GM19023 (cell line): ENCODE measurements around the gene MEGF11.

ENCODE experiments used
- ATAC-seq: cut with Tn5 transposase; IDR thresholded peaks from one replicate; pipeline ENCODE4 v1.9.1; 2021; ENCODE audit warnings: mild to moderate bottlenecking, moderate library complexity; ENCODE audit not compliant: unreplicated experiment

Gene MEGF11

DNA sequence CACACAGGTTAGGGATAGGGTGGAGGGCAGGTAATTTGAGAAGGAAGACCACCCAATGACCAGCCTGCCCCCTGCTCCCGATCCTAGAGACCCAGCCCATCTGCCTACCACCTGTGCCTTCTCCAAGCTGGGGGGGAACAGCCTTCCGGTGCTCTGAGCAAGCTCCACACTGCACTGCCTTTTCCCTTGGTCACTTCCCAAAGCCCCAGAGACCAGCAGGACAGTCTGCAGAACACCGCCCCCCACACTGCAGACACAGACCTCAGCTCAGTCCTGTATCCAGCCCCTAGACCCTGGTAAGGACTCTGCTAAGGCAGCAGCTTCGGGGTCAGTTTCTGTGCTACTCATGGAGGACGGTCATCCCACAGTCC is 156.9 kb downstream of the MEGF11 start:
- no peak for ATAC-seq

DNA sequence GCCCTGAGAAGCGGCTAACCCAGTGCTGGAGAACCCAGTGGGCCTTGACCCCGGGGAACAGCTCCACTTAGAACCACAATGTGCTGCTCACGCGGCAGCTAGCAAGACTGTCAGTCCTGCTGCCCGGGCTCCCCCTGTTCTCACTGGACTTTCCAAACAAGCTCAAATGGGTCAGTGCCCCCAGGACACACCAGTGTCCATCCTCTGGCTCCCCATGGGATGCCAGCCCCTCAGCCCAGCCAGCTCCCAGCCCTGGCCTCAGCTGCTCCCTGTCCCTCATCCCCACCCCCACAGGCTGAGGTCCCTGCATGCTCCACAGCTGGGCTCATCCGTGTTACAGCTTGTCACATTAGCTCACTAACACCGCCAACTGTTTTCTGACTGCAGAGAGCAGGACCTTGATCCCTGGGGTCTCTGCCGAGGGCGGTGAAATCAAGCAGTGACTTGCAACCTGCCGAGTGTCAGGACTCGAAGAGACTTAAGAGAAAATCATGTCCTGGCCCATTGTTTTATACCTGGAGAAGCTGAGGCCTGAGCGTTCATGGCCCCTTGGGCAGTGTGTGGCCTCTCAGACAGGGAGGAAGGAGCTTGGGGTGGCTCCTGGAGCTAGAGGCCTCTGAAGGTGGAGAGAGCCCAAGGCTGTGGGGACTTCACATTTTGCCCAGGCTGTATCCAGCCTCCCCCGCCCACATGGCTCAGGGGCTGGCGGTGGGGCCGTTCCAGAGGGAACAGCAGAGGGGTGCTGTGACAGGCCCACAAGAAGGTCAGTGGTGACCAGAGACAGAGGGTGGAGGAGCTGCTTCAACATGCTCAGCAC is 157.5 kb downstream of the MEGF11 start:
- no peak for ATAC-seq

DNA sequence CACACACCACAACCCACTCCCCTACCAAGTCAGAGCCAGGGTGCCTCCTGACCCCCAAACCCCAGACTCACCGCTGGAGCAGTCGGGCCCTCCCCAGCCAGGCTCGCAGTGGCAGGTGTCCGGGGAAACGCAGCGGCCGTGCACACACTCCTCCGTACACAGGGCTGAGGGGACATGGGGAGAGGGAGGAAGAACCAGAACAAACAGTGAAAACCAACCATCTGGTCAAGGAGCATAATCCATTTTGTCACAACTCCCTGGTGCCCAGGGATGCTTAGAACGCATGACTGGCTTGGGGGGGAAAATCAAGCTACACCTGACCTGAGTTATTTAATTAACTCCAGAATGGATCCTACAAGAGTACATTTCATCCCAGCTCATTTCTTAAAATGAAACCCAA is 159.2 kb downstream of the MEGF11 start:
- no peak for ATAC-seq

DNA sequence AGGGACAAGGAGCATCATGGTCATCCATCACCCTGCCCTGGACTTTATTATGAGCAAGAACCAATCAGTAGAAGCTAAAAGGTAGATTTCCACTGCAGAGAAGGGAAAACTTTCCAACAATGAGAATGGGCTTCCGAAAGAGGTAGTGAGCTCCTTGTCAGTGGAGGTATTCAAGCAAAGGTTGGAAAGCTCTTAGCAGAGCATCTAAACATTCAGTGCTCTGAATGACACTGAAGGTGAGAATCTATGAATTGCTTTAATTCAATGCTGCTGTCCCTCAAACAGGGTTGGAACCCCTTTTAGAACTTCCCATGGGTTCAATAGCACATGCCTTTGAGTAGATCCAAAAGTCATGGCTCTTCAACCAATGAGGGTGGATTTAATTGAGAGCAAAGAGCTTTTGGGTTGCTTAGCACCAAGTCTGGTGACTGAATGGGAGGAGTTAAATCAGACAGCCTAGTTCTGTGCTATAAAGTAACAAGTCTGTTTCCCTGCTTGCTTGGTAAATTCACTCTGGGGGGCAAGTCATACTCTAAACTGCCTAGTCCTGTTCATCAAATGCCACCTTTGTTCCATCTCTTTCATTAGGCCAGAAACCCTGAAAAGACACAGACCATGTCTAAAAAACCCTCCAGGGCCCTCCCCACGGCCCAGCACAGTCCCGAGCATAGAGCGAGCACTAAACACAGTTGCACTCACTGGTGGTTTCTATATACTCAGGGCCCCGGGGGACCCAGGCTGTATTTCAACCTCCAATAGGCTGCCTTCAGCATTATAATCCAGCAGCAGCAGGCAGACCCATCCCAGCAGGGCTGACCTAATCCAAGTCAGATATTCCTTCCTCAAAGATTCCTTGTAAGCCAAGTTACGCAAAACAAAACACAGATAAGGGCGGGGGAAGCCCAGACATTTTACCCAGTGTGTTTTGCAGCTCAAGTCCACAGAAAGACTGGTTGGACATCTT is 161.2 kb downstream of the MEGF11 start:
- no peak for ATAC-seq

DNA sequence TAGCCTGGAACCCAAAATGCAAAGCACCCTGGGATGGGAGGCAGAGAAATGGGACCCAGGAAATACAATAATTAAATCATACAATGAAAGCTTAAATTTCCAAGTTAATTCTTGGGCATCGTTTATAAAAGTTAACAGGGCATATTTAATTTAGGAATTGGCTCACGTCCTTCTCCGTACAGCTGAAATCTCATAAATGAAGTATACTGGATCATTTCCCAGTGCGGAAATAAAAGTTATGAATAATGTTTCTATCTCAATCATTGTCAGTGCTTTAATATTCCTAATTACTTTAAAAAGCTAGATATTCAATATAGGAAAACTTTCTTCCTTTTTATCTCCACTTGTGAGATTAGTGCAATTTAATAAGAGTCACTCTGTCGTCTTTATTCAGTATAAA is 164.0 kb downstream of the MEGF11 start:
- ATAC-seq: no peak

DNA sequence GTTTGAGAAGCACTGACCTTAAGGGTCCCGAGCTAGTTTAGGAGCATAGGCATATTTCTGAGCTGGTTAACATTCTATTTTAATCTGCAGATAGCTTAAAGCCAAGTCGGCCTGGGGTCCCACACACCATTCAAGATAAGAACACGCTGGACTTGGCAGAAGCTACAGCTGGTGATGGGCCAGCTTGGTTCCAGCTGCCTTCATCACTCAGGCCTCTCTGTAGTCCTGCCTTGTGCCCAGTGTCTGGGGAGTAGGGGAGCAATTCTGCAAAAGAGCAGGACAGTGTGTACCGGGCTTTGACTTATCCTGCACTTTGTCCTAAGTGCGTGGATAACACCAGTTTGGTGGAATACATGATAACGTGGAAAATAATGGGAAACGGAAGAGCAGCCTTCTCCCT is 164.5 kb downstream of the MEGF11 start:
- ATAC-seq: no peak

DNA sequence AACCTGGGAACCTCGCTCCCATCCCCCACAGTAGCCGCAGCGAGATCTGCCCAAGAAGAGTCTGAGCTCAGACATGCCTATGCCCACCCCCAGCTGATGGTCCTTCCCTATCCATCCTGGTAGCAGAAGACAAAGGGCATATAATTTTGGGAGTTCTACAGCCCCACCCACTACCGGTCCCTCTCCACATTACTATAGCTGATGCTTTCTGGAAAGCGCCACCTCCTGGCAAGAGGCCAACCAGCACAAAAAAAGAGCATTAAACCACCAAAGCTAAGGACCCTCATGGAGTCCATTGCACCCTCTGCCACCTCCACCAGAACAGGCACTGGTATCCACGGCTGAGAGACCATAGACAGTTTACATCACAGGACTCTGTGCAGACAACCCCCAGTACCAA is 168.4 kb downstream of the MEGF11 start:
- no peak for ATAC-seq

DNA sequence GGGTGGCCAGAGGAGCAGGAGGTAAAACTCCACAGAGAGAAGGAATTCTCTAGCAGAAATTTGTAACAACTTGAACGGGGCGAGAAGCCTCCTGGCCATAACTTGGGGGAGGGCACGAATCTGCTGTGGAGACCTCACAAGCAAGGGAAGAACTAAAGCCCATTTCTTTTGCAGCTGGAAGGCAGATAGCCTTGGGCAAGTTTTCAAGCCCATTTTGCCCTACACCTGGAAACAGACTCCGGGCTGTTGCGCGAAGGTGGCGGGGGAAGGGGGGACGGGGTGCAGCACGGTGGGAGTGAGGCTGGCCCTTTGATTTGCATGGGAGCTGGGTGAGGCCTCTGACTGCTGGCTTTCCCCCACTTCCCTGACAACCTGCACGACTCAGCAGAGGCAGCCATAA is 168.8 kb downstream of the MEGF11 start:
- no peak for ATAC-seq

DNA sequence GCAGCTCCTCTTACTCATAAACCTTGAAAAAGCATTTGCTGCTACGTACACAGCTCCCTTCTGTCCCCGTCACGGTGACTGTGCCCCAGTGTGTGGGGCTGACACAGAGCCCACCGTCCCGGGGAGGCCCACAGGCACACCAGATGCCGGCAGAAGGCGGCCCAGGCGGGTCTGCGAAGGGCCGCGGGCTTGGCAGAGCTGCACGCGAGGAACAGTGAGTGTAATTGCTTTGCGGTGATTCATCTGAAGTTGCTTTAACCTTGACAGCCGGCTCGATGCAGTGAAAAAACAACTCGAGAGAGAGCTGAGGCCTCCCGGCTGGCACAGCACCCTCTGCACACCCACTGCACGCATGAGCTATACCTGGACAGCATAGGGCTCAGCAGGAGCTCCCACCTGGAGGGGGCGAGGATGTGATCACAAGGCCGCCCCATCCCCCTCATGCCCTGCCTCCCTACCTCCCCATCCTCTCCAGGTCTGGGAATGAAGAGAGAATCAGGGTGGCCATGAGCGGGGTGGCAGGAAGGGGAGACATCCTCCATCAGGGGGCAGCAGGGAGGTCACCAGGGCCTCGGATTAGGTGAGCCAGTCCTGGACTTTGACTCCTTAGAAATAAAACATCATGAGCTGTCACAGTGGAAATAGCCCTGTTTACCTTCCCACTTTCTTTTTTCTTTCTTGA is 172.7 kb downstream of the MEGF11 start:
- ATAC-seq: no peak

DNA sequence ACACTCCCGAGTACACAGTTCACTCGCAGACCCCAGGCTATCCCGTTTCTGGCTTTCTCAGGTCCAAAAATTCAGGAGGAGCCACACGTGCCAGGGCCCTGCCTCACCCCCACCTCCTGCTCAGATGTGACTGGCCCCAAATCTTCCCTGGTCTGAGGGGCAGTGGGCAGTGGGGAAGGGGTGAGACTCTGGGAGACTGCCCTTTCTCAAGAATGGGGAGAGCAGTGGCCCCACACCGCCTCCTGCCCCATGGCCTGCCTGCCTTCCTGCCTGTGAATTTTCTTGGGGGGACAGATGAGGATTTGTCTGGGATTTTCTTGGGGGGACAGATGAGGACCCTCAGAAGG is 174.6 kb downstream of the MEGF11 start:
- ATAC-seq: no peak

DNA sequence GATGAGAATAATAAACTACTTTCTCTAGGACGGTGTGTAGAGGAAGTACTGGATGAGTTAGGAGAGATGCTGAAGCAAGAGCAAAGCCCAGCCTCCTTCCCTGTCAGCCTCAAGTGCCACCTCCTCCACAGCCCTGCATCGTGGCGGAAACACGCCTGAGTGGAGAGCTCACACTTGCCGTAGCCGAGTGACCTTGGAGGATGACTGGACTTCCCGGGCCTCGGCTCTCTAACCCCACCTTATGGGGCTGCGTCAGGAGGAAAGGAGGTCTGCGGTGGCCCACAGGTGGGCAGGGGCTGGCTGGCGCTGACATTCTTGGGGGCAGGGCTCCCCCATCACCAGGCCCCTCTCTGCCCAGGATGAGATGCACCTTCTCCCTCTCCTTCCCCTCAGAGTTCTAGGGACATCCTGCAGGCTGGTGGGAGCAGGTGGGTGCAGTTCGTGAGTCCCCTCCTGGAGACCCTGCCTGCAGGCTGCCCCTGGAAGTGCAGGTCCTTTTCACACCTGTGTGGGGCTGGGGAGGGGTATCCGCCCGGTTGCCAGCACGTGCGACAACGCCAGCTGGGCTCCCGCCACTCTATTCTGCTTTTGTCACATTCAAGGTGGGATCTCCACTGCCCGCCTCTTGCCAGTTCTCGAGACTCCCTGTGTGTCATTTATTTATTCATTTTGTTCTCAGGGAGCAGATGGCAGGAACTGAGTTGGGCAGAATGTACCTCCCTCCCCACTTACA is 175.2 kb downstream of the MEGF11 start:
- ATAC-seq: no peak

DNA sequence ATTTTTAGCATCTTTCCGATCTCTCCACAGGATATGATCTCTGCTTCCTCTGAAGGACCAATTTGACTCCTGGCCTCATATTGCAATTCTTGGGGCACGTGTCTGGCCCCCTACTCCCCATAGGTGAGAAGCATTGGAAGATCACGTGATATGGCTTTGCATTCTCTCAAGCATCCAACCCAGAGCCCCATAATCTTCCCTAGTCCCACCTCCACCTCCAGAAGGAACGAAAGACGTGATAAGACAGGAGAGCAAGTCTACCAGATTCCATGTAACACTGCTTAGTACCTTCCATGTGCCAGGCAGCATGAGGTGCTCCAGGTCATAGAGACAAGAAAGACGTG is 176.3 kb downstream of the MEGF11 start:
- ATAC-seq: no peak

DNA sequence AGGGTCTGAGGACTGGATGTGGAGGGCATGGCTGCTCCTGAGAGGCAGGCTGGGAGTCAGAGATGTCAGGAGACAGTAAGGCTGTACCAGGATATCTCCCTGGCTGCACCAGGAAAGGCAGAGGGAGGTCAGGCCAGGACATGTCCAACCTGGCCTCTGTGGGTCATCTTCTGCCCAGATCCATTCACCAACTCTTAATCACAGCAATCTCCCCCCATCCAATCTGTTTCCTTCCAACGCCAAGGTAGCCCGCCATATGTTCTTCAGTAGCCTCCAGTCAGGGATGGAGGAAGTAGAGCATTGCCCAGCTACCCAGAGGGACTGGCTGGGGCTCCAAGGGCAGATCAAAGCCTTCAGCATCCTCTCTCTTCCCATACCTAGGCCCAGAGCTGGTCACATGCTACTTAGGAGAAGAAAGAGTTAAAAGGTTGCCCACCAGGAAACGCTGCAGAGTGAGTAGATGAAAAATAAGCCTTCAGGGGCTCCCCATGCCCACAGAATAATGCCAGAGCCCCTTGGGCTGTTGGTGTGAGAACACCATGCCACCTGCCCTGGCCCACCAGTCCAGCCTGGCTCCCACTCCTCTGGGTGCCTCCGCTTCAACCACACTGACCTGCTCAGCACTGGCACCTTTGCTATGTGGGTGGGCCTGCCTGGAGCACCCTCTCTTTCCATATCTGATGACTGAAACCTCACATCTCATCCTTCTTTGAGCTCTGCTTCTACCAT is 176.8 kb downstream of the MEGF11 start:
- ATAC-seq: no peak

DNA sequence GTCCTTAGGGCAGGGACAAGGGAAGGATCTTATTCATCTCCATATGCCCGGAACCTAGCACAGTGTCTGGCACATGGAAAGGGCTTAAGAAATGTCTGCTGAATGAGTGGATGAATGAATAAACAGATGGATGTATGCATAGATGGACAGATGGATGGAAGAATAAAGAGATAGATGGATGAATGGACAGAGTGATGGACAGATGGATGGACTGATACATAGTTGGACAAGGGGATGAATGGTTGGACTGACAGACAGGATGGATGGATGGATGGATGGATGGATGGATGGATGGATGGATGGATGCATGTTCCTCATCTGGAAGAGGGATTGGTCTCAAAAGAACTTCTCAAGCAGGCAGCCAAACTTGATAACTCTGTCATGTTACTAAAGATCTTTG is 177.6 kb downstream of the MEGF11 start:
- no peak for ATAC-seq

DNA sequence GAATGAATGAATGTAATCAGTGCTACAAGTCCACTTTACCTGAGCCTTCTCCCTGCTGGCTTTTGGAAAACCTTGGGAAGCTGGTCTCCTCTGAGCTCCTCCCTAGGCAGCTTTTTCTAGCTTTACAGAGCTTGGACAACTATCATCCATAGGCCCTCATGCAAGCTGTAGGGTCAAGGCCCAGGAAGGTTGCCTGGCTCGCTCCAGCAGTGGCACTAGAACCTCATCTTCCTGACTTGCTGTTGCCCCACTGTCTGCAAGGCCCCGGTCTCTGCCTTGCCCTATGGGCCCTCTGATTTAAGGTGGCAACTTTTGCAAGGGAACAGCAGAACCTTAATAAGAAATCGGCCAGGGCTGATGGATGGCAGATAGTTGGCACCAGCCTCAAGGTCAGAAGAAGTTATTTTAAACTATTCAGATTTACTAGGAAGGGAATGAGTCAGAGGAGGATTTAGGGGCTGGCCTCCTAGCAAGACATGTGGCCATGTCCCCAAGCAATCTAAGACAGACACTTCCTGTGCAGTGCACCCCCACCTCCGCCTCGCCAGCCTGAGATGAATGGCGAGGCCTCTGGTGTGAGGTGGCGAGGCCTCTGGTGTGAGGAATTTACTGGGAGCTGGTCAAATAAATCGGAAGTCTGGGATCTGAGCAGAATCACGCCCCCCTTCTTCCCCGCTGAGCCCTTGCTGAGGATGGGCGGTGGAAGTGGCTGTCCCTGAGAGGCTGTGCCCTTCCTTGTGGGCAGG is 180.8 kb downstream of the MEGF11 start:
- ATAC-seq: no peak

DNA sequence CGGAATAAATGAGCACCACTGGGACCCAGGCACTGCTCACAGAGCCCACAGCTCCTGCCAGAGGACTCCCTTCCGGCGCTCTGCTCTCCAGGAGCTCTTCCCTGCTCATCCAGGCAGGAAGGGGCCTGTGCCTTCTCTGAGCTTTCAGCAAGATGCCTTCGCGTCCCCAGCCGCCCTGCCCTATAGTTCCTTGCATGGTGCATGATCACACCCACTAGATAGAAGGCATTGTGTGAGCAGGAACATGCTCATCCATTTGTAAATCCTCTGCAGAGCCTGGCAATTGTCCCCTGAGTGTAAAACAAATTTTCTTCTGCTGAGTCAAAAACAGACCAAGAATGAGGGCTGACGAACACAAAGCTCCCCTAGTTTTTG is 181.6 kb downstream of the MEGF11 start:
- ATAC-seq: no peak

DNA sequence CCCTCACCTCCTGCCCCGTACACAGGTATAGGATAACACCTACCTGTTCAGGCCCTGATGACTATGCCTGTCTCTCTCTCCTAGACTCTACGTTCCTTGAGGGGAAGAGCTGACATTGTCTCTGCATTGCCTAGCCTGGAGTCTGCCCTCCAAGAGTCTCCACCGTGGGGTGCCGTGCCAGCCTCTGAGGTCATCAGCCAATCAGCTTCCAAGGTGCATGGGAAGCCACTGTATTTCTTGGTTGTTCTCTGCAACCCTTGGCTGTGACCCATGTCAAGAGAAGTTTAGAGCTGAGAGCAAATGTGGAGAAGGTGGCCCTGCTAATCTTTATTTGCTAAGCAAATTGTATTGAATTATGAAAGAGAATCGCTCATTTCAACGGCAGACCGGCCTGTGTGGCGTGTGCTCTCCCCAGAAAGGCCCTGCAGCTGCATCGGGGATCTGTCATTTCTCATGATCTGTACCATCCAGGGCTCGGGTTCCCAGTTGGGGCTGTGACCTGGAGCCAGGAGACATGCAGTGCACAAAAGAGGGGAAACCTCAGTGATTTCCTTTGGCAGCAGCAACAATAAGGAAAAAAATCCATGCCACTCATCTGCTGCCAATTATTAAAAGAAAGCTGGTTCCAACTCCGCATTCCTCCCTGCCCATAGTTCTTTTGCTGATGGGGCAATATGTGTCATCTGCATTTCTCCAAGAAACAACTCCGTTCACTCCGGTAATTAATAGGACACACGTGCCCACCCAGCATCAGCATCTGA is 182.2 kb downstream of the MEGF11 start:
- ATAC-seq: no peak

DNA sequence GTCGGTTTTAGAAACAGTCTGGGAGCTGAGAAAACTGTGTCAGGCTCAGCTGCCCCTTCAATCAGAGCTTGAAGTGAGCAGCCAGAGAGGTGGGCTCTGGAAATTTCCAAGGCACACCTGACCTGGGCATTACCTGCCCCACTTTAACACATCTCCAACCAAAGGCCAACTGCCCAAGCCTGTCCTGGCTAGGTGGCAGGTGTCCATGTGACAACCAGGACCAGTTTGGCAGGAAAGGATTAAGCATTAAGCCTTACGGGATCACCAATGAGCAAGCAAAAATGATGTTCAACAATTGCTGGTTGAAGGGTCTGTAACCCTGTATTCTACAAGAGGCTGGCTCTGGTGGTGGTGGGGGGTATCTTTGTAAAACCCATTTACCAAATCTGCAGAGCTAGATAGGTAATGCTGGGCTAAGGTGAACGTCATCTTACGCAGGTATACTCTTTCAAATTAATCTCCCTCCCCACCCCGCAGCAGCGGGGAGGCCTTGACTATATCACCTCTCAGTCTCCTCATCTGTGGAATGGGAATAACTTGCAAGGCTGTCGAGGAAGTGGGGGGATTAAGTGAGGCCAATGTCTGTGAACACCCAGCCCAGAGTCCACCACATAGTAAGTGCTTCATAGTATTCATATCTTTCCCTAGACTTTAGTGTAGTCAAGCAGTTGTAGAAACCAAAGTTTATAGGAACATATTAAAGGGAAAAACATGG is 183.2 kb downstream of the MEGF11 start:
- ATAC-seq: no peak
